ENCODE results near the gene LCNL1. TPM values are rescaled to one million over a fixed set of nuclear protein-coding genes. Genes with fewer than 3 reads are reported as not detected.

The LCNL1 gene
- total and polyA plus RNA-seq, 4 donors = 0.01 to 0.08 TPM; not detected in 2

GRCh38 chr9:136947955-136948510 lies 34.8 kb upstream of the LCNL1 start:
- Histone ChIP-seq H3K9me3 (ENCODE audit: control insufficient read depth in 4 of 4, low read length in 3 of 4) (no peaks in the 10 kb centered on the region), H3K36me3 (ENCODE audit: control insufficient read depth in 4 of 4, insufficient read depth in 3 of 4, low read depth in 1 of 4, low read length in 3 of 4) (no peaks in the 10 kb centered on the region), H3K27ac (ENCODE audit: low read depth in 1 of 2, low read length in 2 of 2) (peak overlapping the region; percentile 86 to 95), H3K9ac (ENCODE audit: low read depth in 1 of 2, low read length in 2 of 2) (peak overlapping the region; percentile 20 to 26), H3K4me1 (ENCODE audit: control insufficient read depth in 4 of 4, insufficient read depth in 4 of 4, low read length in 3 of 4) (peaks cover 10 to 42% (median 29%) of the 10 kb centered on the region in 4 donors), H3K4me3 (ENCODE audit: low read depth in 1 of 3, low read length in 3 of 3) (peak overlapping the region in 2 of 3 donors; percentile 62 to 78), H3K27me3 (ENCODE audit: control insufficient read depth in 4 of 4, insufficient read depth in 4 of 4, low read length in 3 of 4) (no peaks in the 10 kb centered on the region)
- 28% methylated on average over 15 of the region's 15 CpGs for WGBS
- peak; percentile 57 for DNase-seq (ENCODE audit: low spot score)
- peak; percentile 66 to 73 for TF ChIP-seq RAD21 (IDR thresholded peaks at IDR 0.05)
- no peak for TF ChIP-seq HNF4G (IDR thresholded peaks at IDR 0.05)
- TF ChIP-seq ATF3 (IDR thresholded peaks at IDR 0.05) = no peak
- TF ChIP-seq YY1 (IDR thresholded peaks at IDR 0.05) = no peak
- no peak for TF ChIP-seq FOXA2 (IDR thresholded peaks at IDR 0.05)
- TF ChIP-seq CTCF (IDR thresholded peaks at IDR 0.05; ENCODE audit: low read depth, low read length, missing input control) = peak; percentile 38
- peak; percentile 23 to 61 for TF ChIP-seq RXRA (IDR thresholded peaks at IDR 0.05)
- no peak for TF ChIP-seq EGR1 (IDR thresholded peaks at IDR 0.05; ENCODE audit: low read depth in 2 of 2)

GRCh38 chr9:136949239-136949816 lies 33.5 kb upstream of the LCNL1 start:
- H3K27ac ChIP-seq (ENCODE audit: low read depth in 1 of 2, low read length in 2 of 2) = peak overlapping the region; percentile 67 to 95
- WGBS = 6% methylated on average over 22 of the region's 22 CpGs
- TF ChIP-seq RXRA (IDR thresholded peaks at IDR 0.05) (peak in 1 of 2 donors; percentile 3), HNF4G (IDR thresholded peaks at IDR 0.05) (peak; percentile 0), GABPA (IDR thresholded peaks at IDR 0.05 in 1 of 2, conservative IDR thresholded peaks at IDR 0.05 in 1 of 2) (no peak), JUND (IDR thresholded peaks at IDR 0.05) (no peak), NR2F2 (IDR thresholded peaks at IDR 0.05) (no peak), YY1 (IDR thresholded peaks at IDR 0.05) (no peak), FOXA2 (IDR thresholded peaks at IDR 0.05) (no peak), EGR1 (IDR thresholded peaks at IDR 0.05; ENCODE audit: low read depth in 2 of 2) (no peak), SP1 (IDR thresholded peaks at IDR 0.05) (peak; percentile 18), RAD21 (IDR thresholded peaks at IDR 0.05) (no peak), HNF4A (conservative IDR thresholded peaks at IDR 0.05) (peak; percentile 63 to 80)
- no peaks in the 10 kb centered on the region for H3K9me3 ChIP-seq (ENCODE audit: control insufficient read depth in 4 of 4, low read length in 3 of 4)
- H3K9ac ChIP-seq (ENCODE audit: low read depth in 1 of 2, low read length in 2 of 2) = peak overlapping the region in 1 of 2 donors; percentile 60
- peak; percentile 47 for DNase-seq (ENCODE audit: low spot score)
- H3K4me3 ChIP-seq (ENCODE audit: low read depth in 1 of 3, low read length in 3 of 3) = peak overlapping the region; percentile 19 to 61 (median 58)
- H3K27me3 ChIP-seq (ENCODE audit: control insufficient read depth in 4 of 4, insufficient read depth in 4 of 4, low read length in 3 of 4) = no peaks in the 10 kb centered on the region
- peaks cover 10 to 37% (median 24%) of the 10 kb centered on the region in 4 donors for H3K4me1 ChIP-seq (ENCODE audit: control insufficient read depth in 4 of 4, insufficient read depth in 4 of 4, low read length in 3 of 4)
- no peaks in the 10 kb centered on the region for H3K36me3 ChIP-seq (ENCODE audit: control insufficient read depth in 4 of 4, insufficient read depth in 3 of 4, low read depth in 1 of 4, low read length in 3 of 4)

DNA sequence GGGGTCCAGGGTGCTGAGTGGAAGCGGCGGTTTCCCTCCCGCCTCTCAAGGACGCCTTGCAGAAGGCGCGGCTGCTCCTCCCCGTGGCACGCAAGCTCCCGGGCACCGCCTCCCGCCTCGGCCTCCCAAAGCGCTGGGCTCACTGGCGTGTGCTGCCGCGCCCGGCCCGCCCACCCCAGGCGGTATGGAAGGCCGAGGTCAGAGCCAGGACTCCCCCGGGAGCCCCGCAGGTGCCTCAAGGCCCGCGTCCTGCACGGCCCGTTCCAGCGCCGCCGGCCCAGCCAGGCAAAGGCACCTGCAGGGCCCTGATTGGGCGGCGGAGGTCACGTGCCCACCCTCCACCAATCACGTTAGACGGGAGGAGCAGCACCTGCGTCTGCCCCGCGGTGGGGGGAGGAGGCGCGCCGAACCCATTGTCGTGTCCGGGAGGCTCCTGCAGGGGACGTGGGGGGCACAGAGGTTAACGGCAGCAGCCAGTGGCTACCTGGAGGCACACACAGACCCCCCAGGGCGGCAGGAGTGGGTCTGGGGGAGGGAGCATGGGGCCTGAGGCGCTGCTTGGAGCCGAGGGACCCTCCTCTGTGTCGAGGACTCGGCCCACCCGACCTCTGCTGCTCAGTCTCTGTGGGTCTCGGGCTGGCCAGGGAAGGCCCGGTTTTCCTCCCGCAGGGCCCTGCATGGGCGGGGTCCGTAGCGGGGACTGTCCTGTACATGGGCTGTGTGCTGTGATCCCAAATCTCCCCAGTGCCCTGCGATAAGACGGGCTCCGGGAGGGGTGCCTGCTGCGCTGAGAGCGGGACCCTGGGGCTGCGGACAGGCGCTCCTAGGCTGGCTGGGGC lies 32.8 kb upstream of the LCNL1 start:
- no peaks in the 10 kb centered on the region for H3K36me3 ChIP-seq (ENCODE audit: control insufficient read depth in 4 of 4, insufficient read depth in 3 of 4, low read depth in 1 of 4, low read length in 3 of 4)
- DNase-seq (ENCODE audit: low spot score) = peak; percentile 98
- TF ChIP-seq NR2F2 (IDR thresholded peaks at IDR 0.05) = no peak
- TF ChIP-seq RXRA (IDR thresholded peaks at IDR 0.05) = peak in 1 of 2 donors; percentile 6
- no peak for TF ChIP-seq HNF4G (IDR thresholded peaks at IDR 0.05)
- TF ChIP-seq FOXA1 (IDR thresholded peaks at IDR 0.05) = no peak
- TF ChIP-seq CTCF (IDR thresholded peaks at IDR 0.05; ENCODE audit: low read depth, low read length, missing input control) = peak; percentile 19
- peak in 1 of 2 donors; percentile 35 for TF ChIP-seq RAD21 (IDR thresholded peaks at IDR 0.05)
- no peak for TF ChIP-seq HNF4A (conservative IDR thresholded peaks at IDR 0.05)
- peak in 1 of 2 donors; percentile 43 for TF ChIP-seq EGR1 (IDR thresholded peaks at IDR 0.05; ENCODE audit: low read depth in 2 of 2)
- peak; percentile 73 for TF ChIP-seq YY1 (IDR thresholded peaks at IDR 0.05)
- peak; percentile 91 for TF ChIP-seq SP1 (IDR thresholded peaks at IDR 0.05)
- TF ChIP-seq REST (IDR thresholded peaks at IDR 0.05) = peak; percentile 89
- peak overlapping the region; percentile 30 to 57 for H3K9ac ChIP-seq (ENCODE audit: low read depth in 1 of 2, low read length in 2 of 2)
- no peaks in the 10 kb centered on the region for H3K27me3 ChIP-seq (ENCODE audit: control insufficient read depth in 4 of 4, insufficient read depth in 4 of 4, low read length in 3 of 4)
- peak overlapping the region; percentile 81 to 95 for H3K27ac ChIP-seq (ENCODE audit: low read depth in 1 of 2, low read length in 2 of 2)
- peak overlapping the region; percentile 19 to 68 (median 58) for H3K4me3 ChIP-seq (ENCODE audit: low read depth in 1 of 3, low read length in 3 of 3)
- no peaks in the 10 kb centered on the region for H3K9me3 ChIP-seq (ENCODE audit: control insufficient read depth in 4 of 4, low read length in 3 of 4)
- H3K4me1 ChIP-seq (ENCODE audit: control insufficient read depth in 4 of 4, insufficient read depth in 4 of 4, low read length in 3 of 4) = peaks cover 10 to 37% (median 24%) of the 10 kb centered on the region in 4 donors
- 1% methylated on average over 63 of the region's 63 CpGs for WGBS
